ENCODE measurements around the gene ATP5F1D.

- TF ChIP-seq CTCF (conservative IDR thresholded peaks at IDR 0.05; ENCODE audit: low read depth in 2 of 2) (no peak; a peak in 1 of 4 replicates), JUNB (IDR thresholded peaks at IDR 0.05; ENCODE audit: unreplicated experiment) (no peak), POLR2AphosphoS5 (IDR thresholded peaks at IDR 0.05; ENCODE audit: low read depth) (no peak), REST (IDR thresholded peaks at IDR 0.05; ENCODE audit: unreplicated experiment) (no peak), CREB1 (CRISPR knock-in tag; IDR thresholded peaks at IDR 0.05; ENCODE audit: low read depth) (no peak), EZH2 (IDR thresholded peaks at IDR 0.05; ENCODE audit: low read depth, unreplicated experiment) (no peak), ZNF114 (CRISPR knock-in tag; IDR thresholded peaks at IDR 0.05) (no peak), EZH2phosphoT487 (IDR thresholded peaks at IDR 0.05; ENCODE audit: unreplicated experiment) (no peak), ETS1 (IDR thresholded peaks at IDR 0.05) (no peak), NANOG (IDR thresholded peaks at IDR 0.05; ENCODE audit: borderline replicate concordance) (no peak), ZNF331 (CRISPR knock-in tag; IDR thresholded peaks at IDR 0.05; ENCODE audit: low read depth) (no peak), ZNF462 (CRISPR knock-in tag; IDR thresholded peaks at IDR 0.05) (no peak)
Observed at GRCh38 chr19:1285737-1286360, 44.3 kb downstream of the ATP5F1D start, which contains the start of gene EFNA2.

Data from GM23338 (cell line).